ENCODE data around the gene RPL36.
"Not testable (repeated sequence)": the region's sequence is repeated elsewhere in the genome, so short reads cannot be mapped to it uniquely, and the experiment has no call there.

The RPL36 gene

DNA sequence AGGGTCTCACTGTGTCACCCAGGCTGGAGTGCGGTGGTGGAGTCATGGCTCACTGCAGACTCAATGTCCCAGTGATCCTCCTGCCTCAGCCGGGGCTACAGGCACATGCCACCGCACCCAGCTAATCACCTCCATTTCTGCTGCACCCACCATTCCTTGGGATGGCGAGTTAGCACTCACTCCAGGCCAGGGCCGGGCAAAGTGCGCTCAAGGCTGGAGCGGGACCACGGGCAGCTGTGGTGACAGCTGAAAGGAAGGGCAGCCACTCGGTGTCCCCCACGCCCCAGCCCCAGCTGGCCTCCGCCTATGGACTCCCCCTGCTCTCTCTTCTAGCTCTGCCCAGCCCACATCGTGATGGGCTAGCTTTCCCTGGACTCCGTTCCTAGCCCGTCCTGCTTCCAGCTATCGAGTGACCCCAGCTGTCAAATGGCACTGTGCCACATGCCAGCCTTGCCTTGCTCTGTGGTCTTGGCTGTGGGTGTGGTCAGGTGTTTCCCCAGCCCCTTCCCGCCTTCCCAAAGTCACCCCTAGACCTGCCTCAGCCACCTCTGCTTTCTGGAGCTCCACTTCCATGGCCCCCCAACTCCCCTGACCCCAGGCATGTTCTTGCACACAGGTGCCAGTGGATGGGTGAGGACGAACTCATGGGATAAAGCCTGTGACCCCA is 13.9 kb upstream of the RPL36 start:
- no peak for DNase-seq

GRCh38 chr19:5676772-5677105 is 13.4 kb upstream of the RPL36 start:
- DNase-seq, result no peak

DNA sequence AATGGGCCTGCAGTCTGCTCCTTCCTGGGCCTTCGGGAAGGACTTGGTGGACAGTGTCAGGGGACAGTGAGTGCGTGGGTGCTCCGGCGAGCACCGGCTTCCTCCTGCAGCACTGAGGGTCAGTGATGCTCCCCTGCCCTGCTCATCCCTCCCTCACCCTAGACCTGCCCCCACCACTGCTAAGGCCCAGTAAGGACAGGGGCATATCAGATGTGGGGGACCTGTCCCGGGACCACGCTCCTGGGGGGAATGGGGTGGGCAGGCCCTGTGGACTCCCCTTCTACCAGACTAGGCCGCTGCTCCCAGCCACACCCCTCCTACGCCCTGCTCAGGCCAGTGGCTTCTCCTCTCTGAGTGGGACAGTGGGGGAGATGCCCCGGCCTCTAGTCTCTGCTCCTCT is 13.0 kb upstream of the RPL36 start:
- DNase-seq, result no peak

- no peak for DNase-seq
Observed at GRCh38 chr19:5677580-5677979, 12.5 kb upstream of the RPL36 start.

- no peak for DNase-seq
Observed at GRCh38 chr19:5678071-5678718, 11.9 kb upstream of the RPL36 start.

DNA sequence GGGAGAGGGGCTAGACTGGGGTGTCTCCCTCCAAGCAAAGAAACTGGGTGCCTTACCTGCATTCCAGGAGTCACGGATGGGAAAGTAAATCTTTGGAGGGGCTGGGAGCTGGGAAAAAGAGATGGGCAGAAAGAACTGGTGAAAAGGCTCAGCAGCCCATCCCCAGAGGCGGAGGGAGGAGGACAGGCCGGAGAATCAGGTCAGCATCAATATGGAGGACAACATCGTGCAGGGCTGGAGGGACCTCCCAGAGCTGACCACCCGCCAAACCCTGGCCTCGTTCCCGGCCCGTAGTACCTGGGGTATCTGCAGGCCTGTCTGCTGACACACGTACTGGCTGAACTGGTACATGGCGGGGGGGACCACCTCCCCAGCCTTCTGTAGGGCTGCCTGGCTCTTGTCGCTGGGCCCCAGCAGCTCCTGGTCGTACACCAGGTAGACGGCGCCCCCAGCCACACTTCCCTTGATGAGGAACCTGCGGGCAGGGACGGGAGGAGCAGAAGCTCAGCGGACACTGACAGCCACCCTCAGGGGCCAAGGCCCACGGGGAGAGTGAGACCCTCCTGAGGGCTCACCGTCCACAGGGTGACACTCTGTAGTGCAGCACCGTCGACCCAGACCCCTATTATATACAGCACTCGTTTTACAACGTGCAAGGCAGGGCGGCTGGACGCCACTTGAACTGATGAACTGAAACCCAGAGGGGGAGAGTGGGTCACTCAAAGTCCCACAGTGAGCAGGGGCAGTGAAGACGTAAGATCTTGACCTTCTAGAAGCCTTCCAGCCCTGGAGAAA is 10.6 kb upstream of the RPL36 start:
- no peak for DNase-seq

DNA sequence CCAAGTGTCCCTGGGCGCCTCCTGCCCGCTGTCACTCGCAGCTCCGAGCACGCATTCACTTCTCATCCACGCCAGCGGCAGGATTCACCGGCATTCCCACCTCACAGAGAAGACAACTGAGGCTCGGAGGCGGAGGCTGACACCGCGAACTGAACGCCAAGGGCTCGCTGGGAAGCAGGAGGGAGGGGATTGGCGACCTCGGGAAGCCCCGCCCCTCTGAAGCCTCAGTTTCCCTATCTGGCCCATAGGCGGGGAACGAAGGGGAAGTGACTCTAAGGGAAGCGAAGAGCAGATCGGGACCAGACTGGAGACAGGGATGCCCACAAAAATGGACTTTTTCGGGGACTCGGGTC is 10.0 kb upstream of the RPL36 start:
- no peak for DNase-seq

GRCh38 chr19:5680437-5681368 is 9.4 kb upstream of the RPL36 start, which contains the start of the genes HSD11B1L and MICOS13:
TSS of gene HSD11B1L (plus strand) at chr19:5681027. CDS start at chr19:5684833, 3,806 bp downstream.
TSS of gene MICOS13 (minus strand) at chr19:5680516. CDS start at chr19:5680486, 30 bp downstream.
- peak; percentile 98 for DNase-seq

- no peak for DNase-seq
Observed at GRCh38 chr19:5681391-5682106, 8.5 kb upstream of the RPL36 start.

- no peak for DNase-seq
Observed at GRCh38 chr19:5682107-5682482, 8.0 kb upstream of the RPL36 start.

GRCh38 chr19:5683177-5683886 is 6.8 kb upstream of the RPL36 start:
- DNase-seq, result no peak

DNA sequence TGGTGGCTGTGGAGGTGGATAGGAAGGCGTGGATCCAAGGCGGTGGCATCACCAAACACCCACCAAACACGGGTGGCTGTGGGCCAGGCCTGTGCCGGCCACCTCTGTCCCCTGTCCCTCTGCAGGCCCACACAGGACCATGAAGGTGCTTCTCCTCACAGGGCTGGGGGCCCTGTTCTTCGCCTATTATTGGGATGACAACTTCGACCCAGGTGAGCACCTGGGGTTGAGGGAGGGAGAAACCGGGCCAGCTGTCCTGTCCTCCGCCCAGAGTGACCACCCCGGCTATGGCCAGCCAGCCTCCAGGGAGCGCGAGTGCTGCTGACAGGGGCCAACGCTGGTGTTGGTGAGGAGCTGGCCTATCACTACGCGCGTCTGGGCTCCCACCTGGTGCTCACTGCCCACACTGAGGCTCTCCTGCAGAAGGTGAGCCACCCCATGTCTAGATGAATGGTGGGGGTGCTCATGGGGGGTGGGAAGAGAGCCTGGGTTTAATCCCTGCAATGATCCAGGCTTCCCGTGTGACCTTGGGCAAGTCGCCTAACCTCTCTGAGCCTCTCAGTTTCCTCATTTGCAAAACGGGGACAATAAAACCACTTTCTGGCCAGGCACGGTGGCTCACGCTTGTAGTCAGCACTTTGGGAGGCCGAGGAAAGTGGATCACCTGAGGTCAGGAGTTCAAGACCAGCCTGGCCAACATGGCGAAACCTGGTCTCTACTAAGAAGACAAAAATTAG is 5.2 kb upstream of the RPL36 start:
- DNase-seq, result no peak

DNA sequence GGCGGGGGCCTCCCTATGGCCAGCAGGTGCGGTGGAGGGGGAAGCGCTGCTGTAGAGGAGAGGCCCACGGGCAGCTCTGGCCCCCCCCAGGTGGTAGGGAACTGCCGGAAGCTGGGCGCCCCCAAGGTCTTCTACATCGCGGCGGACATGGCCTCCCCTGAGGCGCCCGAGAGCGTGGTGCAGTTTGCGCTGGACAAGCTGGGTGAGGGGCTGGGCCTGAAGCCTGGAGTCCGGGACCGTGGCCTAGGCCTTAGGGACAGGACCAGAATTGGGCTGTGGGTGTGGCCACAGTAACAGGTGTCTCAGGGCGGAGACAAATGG is 3.8 kb upstream of the RPL36 start:
- DNase-seq, result no peak

GRCh38 chr19:5686647-5687359 is 3.3 kb upstream of the RPL36 start:
- DNase-seq, result peak; percentile 92

GRCh38 chr19:5687360-5688198 is 2.5 kb upstream of the RPL36 start:
- no peak for DNase-seq

DNA sequence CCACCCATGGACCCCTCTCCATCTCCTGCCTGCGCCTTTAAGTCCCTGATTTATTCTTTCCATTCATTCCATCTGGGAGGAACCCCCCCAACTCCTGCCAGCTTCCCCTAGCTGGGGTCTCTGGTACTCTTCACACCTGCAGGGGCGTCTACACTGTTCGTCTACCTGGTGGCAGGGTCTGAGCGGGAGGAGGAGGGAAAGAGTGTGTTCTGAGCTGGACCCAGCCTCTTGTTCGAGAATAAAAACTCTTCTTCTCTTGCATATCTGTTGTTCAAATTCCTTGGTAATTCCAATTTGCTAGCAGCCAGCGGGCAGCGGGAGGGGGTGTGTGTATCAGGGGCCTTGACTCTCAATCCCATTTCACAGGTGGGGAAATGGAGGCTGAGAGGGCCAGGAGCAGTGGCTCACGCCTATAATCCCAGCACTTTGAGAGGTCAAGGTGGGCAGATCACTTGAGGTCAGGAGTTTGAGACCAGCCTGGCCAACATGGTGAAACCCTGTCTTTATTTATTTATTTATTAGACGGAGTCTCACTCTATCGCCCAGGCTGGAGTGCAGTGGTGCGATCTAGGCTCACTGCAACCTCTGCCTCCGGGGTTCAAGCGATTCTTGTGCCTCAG is 1.7 kb upstream of the RPL36 start:
- DNase-seq, result not testable (repeated sequence)

DNA sequence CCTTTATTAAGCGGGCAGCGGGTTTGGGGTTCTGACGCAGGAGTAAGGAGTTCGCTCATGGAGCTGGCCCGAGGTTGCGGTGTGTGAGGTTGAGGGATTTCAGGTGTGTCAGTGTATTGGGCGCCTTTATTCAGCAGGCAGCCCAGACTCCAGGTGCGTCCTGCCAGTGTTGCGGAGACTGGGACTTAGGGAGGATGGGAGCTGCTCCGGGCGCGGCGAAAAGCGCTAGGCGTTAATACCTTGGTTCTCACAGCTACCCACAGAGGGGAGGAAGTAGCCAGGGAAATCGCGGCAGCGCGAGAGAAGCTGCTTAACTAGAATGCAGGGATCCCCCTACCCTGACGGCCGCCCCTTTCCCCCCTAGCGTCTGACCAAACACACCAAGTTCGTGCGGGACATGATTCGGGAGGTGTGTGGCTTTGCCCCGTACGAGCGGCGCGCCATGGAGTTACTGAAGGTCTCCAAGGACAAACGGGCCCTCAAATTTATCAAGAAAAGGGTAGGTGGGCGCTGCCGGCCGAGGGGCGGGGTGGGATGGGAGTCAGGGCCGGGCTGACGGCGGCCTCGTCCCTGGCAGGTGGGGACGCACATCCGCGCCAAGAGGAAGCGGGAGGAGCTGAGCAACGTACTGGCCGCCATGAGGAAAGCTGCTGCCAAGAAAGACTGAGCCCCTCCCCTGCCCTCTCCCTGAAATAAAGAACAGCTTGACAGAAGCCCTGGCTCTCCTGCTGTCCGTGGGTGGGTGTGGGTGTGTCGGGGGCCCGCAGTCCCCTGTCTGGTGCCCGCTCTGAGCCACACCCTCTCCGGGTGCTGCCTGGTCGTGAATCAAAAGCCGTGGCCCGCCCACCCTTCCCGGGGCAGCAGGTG is 1.1 kb downstream of the RPL36 start:
- no peak for DNase-seq

Measured in effector CD8-positive, alpha-beta T cell (primary cell).